Vagina (tissue), 2 donors: Measurements from ENCODE around the gene DAG1.

ENCODE experiments used
- POLR2AphosphoS5 ChIP-seq, 2 donors: sonication (generic); formaldehyde crosslinking; IDR thresholded peaks; one replicate each; pipeline ENCODE4 v1.9.0; 2017; ENCODE audit warnings: antibody characterized with exemption in 2 of 2, mild to moderate bottlenecking in 2 of 2, low read depth in 1 of 2; ENCODE audit not compliant: insufficient read depth in 1 of 2
- TF ChIP-seq, protein P1 (sequence below), 3 experiments: fragments of 450-650 bp in 2 of 3; fragments of 200-600 bp in 1 of 3; sonication (generic) in 1 of 3; IDR thresholded peaks; one replicate each; pipeline ENCODE4 v1.5.1; 2017 to 2019; ENCODE audit warnings: antibody characterized with exemption in 3 of 3, mild to moderate bottlenecking in 2 of 3, moderate library complexity in 2 of 3

DNA sequence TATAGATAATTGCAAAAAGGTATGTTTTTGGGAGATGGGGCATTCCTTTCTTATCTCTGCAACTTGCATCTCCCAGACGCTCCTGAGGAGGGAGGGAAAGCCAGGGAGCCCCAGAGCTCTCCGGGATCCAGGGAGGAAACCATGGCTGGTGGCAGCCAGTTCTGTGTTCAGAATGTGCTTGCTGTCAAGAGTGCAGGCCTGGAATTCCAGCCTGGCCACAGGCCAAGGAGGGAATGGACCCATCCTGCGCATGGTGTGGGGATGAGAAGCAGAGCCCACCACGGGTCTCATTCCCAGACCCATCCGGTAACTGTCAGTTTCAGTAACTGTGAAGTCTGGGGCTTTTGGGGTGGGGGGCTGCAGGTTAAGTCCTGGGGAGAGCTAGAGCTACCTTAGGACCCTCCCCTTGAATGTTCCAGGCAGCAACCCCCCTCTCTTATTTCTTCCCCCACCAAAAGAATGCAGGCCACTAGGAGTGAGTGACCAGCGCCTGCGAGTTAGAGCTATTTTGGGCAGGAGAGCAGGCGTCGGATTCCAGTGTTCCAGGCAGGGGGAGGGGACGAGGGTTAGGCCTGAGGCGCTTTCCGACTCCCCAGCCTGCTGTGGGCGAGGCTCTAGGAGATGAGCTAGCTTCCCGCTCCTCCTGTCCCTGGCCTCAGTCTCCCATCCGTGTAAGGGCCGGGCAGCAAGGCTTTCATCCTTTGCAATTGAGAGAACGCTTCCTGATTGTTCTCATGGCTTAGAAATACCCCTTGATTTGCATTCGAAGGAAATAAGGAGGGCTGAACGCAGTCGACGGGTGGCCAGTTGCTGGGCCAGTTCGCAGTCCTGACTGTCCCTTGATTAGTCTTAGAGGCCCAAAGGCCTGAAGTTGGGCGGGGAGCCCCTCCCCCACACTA is 781 bp upstream of the DAG1 start:
- TF ChIP-seq, protein P1, sequence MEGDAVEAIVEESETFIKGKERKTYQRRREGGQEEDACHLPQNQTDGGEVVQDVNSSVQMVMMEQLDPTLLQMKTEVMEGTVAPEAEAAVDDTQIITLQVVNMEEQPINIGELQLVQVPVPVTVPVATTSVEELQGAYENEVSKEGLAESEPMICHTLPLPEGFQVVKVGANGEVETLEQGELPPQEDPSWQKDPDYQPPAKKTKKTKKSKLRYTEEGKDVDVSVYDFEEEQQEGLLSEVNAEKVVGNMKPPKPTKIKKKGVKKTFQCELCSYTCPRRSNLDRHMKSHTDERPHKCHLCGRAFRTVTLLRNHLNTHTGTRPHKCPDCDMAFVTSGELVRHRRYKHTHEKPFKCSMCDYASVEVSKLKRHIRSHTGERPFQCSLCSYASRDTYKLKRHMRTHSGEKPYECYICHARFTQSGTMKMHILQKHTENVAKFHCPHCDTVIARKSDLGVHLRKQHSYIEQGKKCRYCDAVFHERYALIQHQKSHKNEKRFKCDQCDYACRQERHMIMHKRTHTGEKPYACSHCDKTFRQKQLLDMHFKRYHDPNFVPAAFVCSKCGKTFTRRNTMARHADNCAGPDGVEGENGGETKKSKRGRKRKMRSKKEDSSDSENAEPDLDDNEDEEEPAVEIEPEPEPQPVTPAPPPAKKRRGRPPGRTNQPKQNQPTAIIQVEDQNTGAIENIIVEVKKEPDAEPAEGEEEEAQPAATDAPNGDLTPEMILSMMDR (IDR thresholded peaks at IDR 0.05) = no peak
- peak in 1 of 2 donors; percentile 94 for TF ChIP-seq POLR2AphosphoS5 (IDR thresholded peaks at IDR 0.05; ENCODE audit: insufficient read depth in 1 of 2, low read depth in 1 of 2)
